Neural crest cell (in vitro differentiated cells): ENCODE measurements around the gene VSX1. TPM values are rescaled to one million over a fixed set of nuclear protein-coding genes. Genes with fewer than 3 reads are reported as not detected.

Experiments
- DNase-seq: peaks from one replicate; pipeline ENCODE4 v3.0.0; 2021; ENCODE audit warnings: low read depth, mixed read lengths, low spot score
- H3K27ac Mint-ChIP-seq: one replicate; pipeline ENCODE4 v1.8.0; 2021; ENCODE audit warnings: mild to moderate bottlenecking, mixed read lengths; ENCODE audit not compliant: unreplicated experiment
- H3K27me3 Mint-ChIP-seq: 2 replicates; pipeline ENCODE4 v1.8.0; 2021; ENCODE audit warnings: low read depth, mild to moderate bottlenecking, mixed read lengths
- H3K36me3 Mint-ChIP-seq: 2 replicates; pipeline ENCODE4 v1.8.0; 2021; ENCODE audit warnings: low read depth, mild to moderate bottlenecking, mixed read lengths
- H3K4me1 Mint-ChIP-seq: 2 replicates; pipeline ENCODE4 v1.8.0; 2021; ENCODE audit warnings: mixed read lengths
- H3K4me3 Mint-ChIP-seq: one replicate; pipeline ENCODE4 v1.8.0; 2021; ENCODE audit warnings: mild to moderate bottlenecking, mixed read lengths
- H3K9me3 Mint-ChIP-seq: 2 replicates; pipeline ENCODE4 v1.8.0; 2021; ENCODE audit warnings: mixed read lengths
- total RNA-seq: library from RNA; stranded (reverse); gene quantifications from 2 replicates; pipeline ENCODE4 v1.2.1, GENCODE V29; 2021
- TF ChIP-seq, protein P1 (sequence below): fragments of 200-600 bp; sonication (generic); conservative IDR thresholded peaks from 2 replicates; pipeline ENCODE4 v1.5.0; 2021; ENCODE audit warnings: antibody characterized with exemption, mild to moderate bottlenecking

Gene VSX1
- total RNA-seq, 1 donor from 2014 or later: 4.2 TPM

DNA sequence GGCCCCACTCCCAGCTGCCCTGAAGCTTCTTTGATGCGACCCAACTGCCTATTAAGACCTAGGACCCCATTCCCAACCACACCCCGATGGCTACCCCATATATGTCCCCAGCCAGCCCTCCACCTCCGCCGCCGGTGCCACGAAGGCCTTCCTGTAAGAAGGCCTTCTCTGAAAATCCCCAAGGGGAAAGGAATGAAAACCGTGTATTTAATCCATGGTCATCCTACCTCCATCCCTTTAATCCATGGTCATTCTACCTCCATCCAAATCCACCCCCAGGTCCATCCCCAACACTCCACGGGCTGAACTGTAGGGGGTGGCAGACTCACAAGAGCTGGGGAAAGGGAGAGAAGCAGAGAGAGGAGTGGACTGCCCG is 545 bp upstream of the VSX1 start:
- Mint-ChIP-seq H3K27me3 (peaks cover 96% of the 10 kb centered on the region), H3K36me3 (no peaks in the 10 kb centered on the region), H3K9me3 (no peaks in the 10 kb centered on the region), H3K27ac (no peak overlapping the region), H3K4me3 (peak overlapping the region; percentile 28), H3K4me1 (peaks cover 12% of the 10 kb centered on the region)
- TF ChIP-seq, protein P1, sequence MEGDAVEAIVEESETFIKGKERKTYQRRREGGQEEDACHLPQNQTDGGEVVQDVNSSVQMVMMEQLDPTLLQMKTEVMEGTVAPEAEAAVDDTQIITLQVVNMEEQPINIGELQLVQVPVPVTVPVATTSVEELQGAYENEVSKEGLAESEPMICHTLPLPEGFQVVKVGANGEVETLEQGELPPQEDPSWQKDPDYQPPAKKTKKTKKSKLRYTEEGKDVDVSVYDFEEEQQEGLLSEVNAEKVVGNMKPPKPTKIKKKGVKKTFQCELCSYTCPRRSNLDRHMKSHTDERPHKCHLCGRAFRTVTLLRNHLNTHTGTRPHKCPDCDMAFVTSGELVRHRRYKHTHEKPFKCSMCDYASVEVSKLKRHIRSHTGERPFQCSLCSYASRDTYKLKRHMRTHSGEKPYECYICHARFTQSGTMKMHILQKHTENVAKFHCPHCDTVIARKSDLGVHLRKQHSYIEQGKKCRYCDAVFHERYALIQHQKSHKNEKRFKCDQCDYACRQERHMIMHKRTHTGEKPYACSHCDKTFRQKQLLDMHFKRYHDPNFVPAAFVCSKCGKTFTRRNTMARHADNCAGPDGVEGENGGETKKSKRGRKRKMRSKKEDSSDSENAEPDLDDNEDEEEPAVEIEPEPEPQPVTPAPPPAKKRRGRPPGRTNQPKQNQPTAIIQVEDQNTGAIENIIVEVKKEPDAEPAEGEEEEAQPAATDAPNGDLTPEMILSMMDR: no peak
- no peak for DNase-seq

DNA sequence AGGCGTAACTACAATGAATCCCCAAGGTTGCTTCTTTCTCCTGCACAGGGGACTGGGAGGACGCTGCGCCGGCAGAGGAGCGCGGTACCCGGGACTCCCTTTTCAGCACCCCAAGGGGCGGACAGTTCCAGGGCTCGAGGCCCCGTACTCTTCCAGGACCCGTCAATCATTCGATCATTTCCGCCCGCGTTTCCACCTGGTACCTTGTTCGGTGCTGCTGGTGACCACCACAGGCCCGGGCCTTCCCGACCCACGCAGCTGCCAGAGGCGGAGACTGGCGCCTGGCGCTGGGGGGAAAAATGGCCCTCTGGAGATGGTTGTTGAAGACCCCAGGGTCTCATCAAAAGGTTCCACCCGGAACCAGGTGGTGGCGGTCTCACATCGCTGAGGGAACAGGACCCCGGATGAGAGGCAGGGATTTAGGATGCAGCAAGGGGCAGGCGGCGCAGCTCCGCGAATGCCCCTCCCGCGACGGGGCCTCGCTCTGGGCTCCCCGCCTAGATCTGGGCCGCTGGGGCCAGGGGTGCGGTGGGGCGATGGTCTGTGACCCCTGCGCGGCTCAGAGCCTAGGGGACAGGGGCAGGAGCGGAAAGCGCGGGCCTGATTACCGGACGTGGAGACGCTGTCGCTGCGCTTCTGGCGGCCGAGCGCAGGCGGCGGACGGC is 744 bp downstream of the VSX1 start:
- Mint-ChIP-seq H3K4me1 (peaks cover 12% of the 10 kb centered on the region), H3K27ac (no peak overlapping the region), H3K9me3 (no peaks in the 10 kb centered on the region), H3K4me3 (no peak overlapping the region), H3K27me3 (peaks cover 96% of the 10 kb centered on the region), H3K36me3 (no peaks in the 10 kb centered on the region)
- DNase-seq: peak; percentile 64
- TF ChIP-seq, protein P1: peak; percentile 33

DNA sequence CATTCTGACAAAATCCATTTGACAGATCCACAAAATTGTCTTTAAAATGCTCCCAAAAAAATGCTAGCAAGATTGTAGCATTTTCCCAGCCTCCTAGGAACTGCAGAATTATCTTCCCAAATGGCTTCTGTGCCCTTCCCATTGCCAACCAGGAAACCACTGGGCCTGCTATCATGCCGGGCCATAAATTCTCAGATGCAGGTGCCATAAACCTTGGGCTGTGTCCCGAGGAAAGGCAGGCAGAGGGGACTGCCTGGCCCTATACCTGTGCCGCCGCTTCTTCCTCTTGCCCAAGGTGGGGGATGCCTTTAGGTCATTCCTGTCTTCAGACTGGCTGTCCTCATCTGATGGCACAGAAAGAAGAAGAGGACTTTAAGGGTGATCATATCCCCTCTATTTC is 2.8 kb downstream of the VSX1 start:
- Mint-ChIP-seq H3K9me3 (no peaks in the 10 kb centered on the region), H3K27ac (no peak overlapping the region), H3K36me3 (no peaks in the 10 kb centered on the region), H3K4me1 (peaks cover 12% of the 10 kb centered on the region), H3K4me3 (no peak overlapping the region), H3K27me3 (peaks cover 96% of the 10 kb centered on the region)
- no peak for DNase-seq
- TF ChIP-seq, protein P1: no peak

DNA sequence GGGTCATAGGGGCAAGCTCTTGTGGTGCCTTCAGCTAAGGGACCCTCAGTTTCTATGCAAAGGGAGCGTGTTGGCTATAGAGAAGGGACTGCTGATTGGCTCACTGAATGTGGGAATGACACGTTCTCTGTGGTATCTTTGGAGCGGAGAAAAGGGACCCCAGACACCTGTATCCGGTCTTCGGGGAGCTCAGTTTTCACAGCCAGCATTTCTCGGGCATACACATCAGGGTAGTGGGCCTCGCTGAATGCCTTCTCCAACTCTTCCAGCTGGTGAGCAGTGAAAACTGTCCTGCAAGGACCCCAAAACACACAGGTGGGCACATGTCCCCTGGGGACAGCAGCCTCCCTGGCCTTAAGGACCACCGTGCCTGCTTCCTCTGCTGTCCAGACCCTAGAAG is 3.3 kb downstream of the VSX1 start:
- Mint-ChIP-seq H3K9me3 (no peaks in the 10 kb centered on the region), H3K4me3 (no peak overlapping the region), H3K27me3 (peaks cover 96% of the 10 kb centered on the region), H3K36me3 (no peaks in the 10 kb centered on the region), H3K27ac (no peak overlapping the region), H3K4me1 (peaks cover 7% of the 10 kb centered on the region)
- DNase-seq: no peak
- TF ChIP-seq, protein P1: no peak

DNA sequence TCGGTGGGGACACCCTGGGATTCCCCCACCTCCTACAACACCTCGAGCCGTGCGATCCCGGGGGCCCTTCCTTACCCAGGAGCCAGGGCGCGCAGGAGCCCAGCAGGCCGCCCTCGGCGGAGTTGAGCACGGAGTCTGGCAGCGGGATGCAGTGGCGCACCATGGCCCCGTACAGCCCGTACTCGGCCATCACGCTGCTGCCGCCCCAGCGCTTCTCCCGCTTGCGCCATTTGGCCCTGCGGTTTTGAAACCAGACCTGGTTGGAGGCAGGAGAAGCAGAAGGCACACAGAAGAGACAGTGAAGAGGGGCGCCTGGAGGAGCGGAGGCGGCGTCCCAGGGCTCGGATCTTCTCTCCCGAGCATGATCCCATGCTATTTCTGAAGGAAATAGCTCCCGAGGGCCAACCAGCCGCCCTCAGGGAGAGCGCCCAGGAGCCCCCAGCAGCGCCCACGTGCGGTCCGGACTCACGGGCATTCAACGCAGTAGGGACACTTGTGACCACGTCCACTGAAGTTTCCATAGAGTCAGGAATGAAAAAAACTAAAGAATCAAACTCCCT is 4.3 kb downstream of the VSX1 start:
- Mint-ChIP-seq H3K9me3 (no peaks in the 10 kb centered on the region), H3K4me3 (no peak overlapping the region), H3K4me1 (peaks cover 4% of the 10 kb centered on the region), H3K27ac (peak overlapping the region; percentile 43), H3K27me3 (peaks cover 95% of the 10 kb centered on the region), H3K36me3 (no peaks in the 10 kb centered on the region)
- DNase-seq: no peak
- TF ChIP-seq, protein P1: no peak
